ENCODE measurements around the gene USP47.

USP47 gene

DNA sequence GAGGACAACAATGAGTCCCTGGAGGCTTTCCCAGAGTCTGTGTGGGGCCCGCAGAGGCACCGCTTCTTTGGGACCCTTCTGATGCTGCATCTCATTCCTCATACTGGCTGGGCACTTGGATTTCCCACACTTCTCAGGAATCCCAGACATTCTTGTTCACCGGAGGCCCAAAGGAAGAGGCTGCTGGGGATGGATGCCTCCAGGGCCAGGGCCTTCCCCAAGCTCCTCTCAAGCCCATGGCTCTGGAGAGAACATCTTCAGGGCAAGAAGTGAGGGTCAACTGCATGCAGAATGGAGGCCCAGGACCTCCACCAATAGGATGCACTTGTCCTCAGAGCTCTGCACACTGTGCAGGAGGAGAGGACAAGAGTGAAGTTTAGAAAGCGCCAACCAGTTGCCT, 132.1 kb downstream of the USP47 start:
- no peak for DNase-seq (ENCODE audit: low spot score)
- TF ChIP-seq, protein P1, sequence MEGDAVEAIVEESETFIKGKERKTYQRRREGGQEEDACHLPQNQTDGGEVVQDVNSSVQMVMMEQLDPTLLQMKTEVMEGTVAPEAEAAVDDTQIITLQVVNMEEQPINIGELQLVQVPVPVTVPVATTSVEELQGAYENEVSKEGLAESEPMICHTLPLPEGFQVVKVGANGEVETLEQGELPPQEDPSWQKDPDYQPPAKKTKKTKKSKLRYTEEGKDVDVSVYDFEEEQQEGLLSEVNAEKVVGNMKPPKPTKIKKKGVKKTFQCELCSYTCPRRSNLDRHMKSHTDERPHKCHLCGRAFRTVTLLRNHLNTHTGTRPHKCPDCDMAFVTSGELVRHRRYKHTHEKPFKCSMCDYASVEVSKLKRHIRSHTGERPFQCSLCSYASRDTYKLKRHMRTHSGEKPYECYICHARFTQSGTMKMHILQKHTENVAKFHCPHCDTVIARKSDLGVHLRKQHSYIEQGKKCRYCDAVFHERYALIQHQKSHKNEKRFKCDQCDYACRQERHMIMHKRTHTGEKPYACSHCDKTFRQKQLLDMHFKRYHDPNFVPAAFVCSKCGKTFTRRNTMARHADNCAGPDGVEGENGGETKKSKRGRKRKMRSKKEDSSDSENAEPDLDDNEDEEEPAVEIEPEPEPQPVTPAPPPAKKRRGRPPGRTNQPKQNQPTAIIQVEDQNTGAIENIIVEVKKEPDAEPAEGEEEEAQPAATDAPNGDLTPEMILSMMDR (IDR thresholded peaks at IDR 0.05; ENCODE audit: borderline replicate concordance, control extremely low read depth, extremely low read depth, insufficient read depth, missing control alignments) = no peak
- in situ Hi-C loops (cut with MboI; ENCODE audit: low sequenced_read_pairs, unreplicated experiment) = no loop called here

GRCh38 chr11:11975201-11976092, 133.7 kb downstream of the USP47 start:
- in situ Hi-C loops (cut with MboI; ENCODE audit: low sequenced_read_pairs, unreplicated experiment) = no loop called here
- no peak for DNase-seq (ENCODE audit: low spot score)
- TF ChIP-seq, protein P1 (IDR thresholded peaks at IDR 0.05; ENCODE audit: borderline replicate concordance, control extremely low read depth, extremely low read depth, insufficient read depth, missing control alignments) = no peak

DNA sequence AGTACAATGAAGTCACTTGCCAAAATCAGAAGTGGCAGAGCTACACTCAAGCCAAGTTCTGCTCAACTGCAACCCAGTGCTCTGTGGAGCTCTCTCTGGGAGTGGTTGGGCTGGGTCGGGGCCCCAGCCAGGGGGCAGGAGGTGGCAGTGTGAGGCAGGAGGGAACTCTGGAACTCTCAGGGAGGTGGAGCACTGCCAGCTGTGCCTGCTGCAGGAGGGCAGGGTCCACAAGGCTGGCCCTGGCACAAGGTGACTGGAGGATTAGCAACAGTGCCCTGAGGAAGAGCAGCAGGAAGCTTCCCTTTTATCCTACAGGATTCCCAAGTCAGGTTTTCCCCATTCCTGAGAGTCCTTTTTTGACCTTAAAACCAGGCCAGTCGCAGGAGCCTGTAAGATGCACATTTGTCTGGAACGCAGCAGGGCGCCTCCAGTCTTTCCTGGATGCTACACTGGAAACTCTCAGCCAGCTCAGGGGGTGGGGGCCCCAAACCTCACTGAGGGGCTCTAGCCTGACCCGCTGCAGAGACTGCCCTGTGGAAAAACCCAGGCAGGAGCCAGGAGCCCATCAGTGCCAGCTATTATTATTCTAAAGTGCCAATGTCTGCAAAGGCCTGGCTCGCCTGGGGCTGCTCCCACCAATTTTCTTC, 134.8 kb downstream of the USP47 start:
- in situ Hi-C loops (cut with MboI; ENCODE audit: low sequenced_read_pairs, unreplicated experiment) = no loop called here
- DNase-seq (ENCODE audit: low spot score) = no peak
- TF ChIP-seq, protein P1 (IDR thresholded peaks at IDR 0.05; ENCODE audit: borderline replicate concordance, control extremely low read depth, extremely low read depth, insufficient read depth, missing control alignments) = no peak

- TF ChIP-seq, protein P1 (IDR thresholded peaks at IDR 0.05; ENCODE audit: borderline replicate concordance, control extremely low read depth, extremely low read depth, insufficient read depth, missing control alignments) = no peak
- no peak for DNase-seq (ENCODE audit: low spot score)
- in situ Hi-C loops (cut with MboI; ENCODE audit: low sequenced_read_pairs, unreplicated experiment) = no loop called here
Observed at GRCh38 chr11:11977206-11977938, 135.6 kb downstream of the USP47 start.

DNA sequence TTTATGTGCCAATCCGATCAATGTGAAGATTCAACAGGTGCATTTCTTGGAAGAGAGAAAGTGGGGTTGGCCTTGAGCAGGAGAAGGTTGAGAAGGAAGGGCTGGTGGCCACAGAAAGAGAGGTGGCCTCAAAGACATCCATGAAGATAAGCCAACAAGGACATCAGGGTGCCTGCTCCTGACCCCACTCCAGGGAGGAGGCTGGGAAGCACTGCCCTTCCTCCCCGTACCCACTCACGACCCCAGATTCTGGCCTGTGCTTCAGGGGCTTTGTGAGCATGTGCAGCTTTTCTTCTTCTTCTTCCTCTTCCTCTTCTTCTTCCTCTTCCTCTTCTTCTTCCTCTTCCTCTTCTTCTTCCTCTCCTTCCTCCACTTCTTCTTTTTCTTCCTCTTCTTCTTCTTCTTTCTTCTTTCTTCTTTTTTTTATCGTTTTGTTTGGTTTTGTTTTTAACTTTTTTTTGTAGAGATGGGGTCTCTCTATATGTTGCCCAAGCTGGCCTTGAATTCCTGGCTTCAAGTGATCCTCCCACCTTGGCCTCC, 136.4 kb downstream of the USP47 start:
- in situ Hi-C loops (cut with MboI; ENCODE audit: low sequenced_read_pairs, unreplicated experiment) = no loop called here
- TF ChIP-seq, protein P1 (IDR thresholded peaks at IDR 0.05; ENCODE audit: borderline replicate concordance, control extremely low read depth, extremely low read depth, insufficient read depth, missing control alignments) = no peak
- DNase-seq (ENCODE audit: low spot score) = no peak

All from GM13976 (cell line).